CD14-positive monocyte (primary cell): ENCODE measurements around the gene FOXO6. TPM values are rescaled to one million over a fixed set of nuclear protein-coding genes. Genes with fewer than 3 reads are reported as not detected.

ENCODE experiments used
- DNase-seq, 3 donors: peaks; one replicate each; pipeline ENCODE4 v3.0.0-alpha.2; 2011 to 2022
- H2AFZ ChIP-seq: 2 replicates; pipeline ENCODE4 v1.6.0; 2012; ENCODE audit warnings: mild to moderate bottlenecking, low read depth, low read length, inconsistent platforms; ENCODE audit not compliant: insufficient read depth, poor library complexity, severe bottlenecking
- H3K27ac ChIP-seq, 2 donors: 1 replicate in 1 of 2; 2 replicates in 1 of 2; pipeline ENCODE4 v1.5.1; 2012 to 2013; ENCODE audit warnings: low read length in 2 of 2, control low read depth in 1 of 2, inconsistent platforms in 1 of 2, low read depth in 1 of 2, mild to moderate bottlenecking in 1 of 2
- H3K27me3 ChIP-seq, 2 donors: one replicate each; pipeline versions ENCODE4 v1.6.0 to v1.6.1; 2011 to 2013; ENCODE audit warnings: low read length in 2 of 2; ENCODE audit not compliant: control insufficient read depth in 2 of 2, insufficient read depth in 2 of 2
- H3K36me3 ChIP-seq, 2 donors: replicated peaks in 1 of 2; 1 replicate in 1 of 2; 2 replicates in 1 of 2; pipeline versions ENCODE4 v1.5.1 to v1.6.1; 2012 to 2013; ENCODE audit warnings: low read length in 2 of 2, control low read depth in 1 of 2, inconsistent platforms in 1 of 2, mild to moderate bottlenecking in 1 of 2; ENCODE audit not compliant: insufficient read depth in 2 of 2, control insufficient read depth in 1 of 2
- H3K4me1 ChIP-seq, 2 donors: 1 replicate in 1 of 2; 2 replicates in 1 of 2; pipeline versions ENCODE4 v1.5.1 to v1.6.1; 2012 to 2013; ENCODE audit warnings: low read length in 2 of 2, control low read depth in 1 of 2, inconsistent platforms in 1 of 2, mild to moderate bottlenecking in 1 of 2, moderate library complexity in 1 of 2; ENCODE audit not compliant: insufficient read depth in 2 of 2, control insufficient read depth in 1 of 2
- H3K4me2 ChIP-seq: replicated peaks from 2 replicates; pipeline ENCODE3; 2012; ENCODE audit warnings: low read length, moderate library complexity, mild to moderate bottlenecking; ENCODE audit not compliant: poor library complexity, severe bottlenecking; ENCODE audit errors: extremely low read depth
- H3K4me3 ChIP-seq, 3 experiments: fragments of 200-600 bp in 1 of 3; sonication (generic) in 1 of 3; replicated peaks in 1 of 3; 1 replicate in 2 of 3; 2 replicates in 1 of 3; pipeline ENCODE4 v1.5.1; 2011 to 2013; ENCODE audit warnings: low read length in 3 of 3, mild to moderate bottlenecking in 3 of 3, control low read depth in 2 of 3, low read depth in 2 of 3, inconsistent platforms in 1 of 3, moderate library complexity in 1 of 3
- H3K79me2 ChIP-seq: 2 replicates; pipeline ENCODE4 v1.6.0; 2012; ENCODE audit warnings: mild to moderate bottlenecking, control low read depth, inconsistent platforms, low read length, moderate library complexity; ENCODE audit not compliant: insufficient read depth
- H3K9ac ChIP-seq: 2 replicates; pipeline ENCODE4 v1.6.0; 2017; ENCODE audit warnings: low read length, mild to moderate bottlenecking; ENCODE audit not compliant: insufficient read depth, poor library complexity, severe bottlenecking
- H3K9me3 ChIP-seq, 2 donors: replicated peaks in 1 of 2; 1 replicate in 1 of 2; 2 replicates in 1 of 2; pipeline versions ENCODE4 v1.5.1 to v1.6.1; 2012 to 2013; ENCODE audit warnings: low read length in 2 of 2, control low read depth in 1 of 2; ENCODE audit not compliant: control insufficient read depth in 1 of 2, insufficient read depth in 1 of 2
- H4K20me1 ChIP-seq: 2 replicates; pipeline ENCODE4 v1.6.0; 2012; ENCODE audit warnings: mild to moderate bottlenecking, low read length, control low read depth, moderate library complexity; ENCODE audit not compliant: insufficient read depth
- H3K27ac Mint-ChIP-seq, 7 donors: one replicate each; pipeline ENCODE4 v1.8.0; 2020; ENCODE audit warnings: mild to moderate bottlenecking in 7 of 7, mixed read lengths in 7 of 7, moderate library complexity in 6 of 7, inconsistent platforms in 2 of 7
- H3K27me3 Mint-ChIP-seq, 3 donors: one replicate each; pipeline ENCODE4 v1.8.0; 2021 to 2022; ENCODE audit warnings: low read depth in 3 of 3, mild to moderate bottlenecking in 3 of 3, mixed read lengths in 3 of 3, moderate library complexity in 3 of 3, inconsistent platforms in 1 of 3
- H3K36me3 Mint-ChIP-seq, 2 donors: one replicate each; pipeline ENCODE4 v1.8.0; 2020; ENCODE audit warnings: mixed read lengths in 2 of 2, inconsistent platforms in 1 of 2, mild to moderate bottlenecking in 1 of 2
- H3K4me1 Mint-ChIP-seq: one replicate; pipeline ENCODE4 v1.8.0; 2020; ENCODE audit warnings: mild to moderate bottlenecking, mixed read lengths
- H3K4me3 Mint-ChIP-seq, 2 donors: one replicate each; pipeline ENCODE4 v1.8.0; 2020; ENCODE audit warnings: mild to moderate bottlenecking in 2 of 2, mixed read lengths in 2 of 2, moderate library complexity in 1 of 2
- H3K9me3 Mint-ChIP-seq, 7 donors: one replicate each; pipeline ENCODE4 v1.8.0; 2020 to 2022; ENCODE audit warnings: mixed read lengths in 7 of 7, mild to moderate bottlenecking in 6 of 7, moderate library complexity in 6 of 7, inconsistent platforms in 2 of 7
- WGBS: methylation state at CpG from one replicate; pipeline ENCODE4 v1.1.5; 2013; ENCODE audit warnings: missing lambda C conversion rate; ENCODE audit not compliant: insufficient coverage; 5-methylcytosine and 5-hydroxymethylcytosine counted together
- intact Hi-C, 2 donors: fragments of 100-400 bp; cut with micrococcal nuclease; formaldehyde crosslinking; loops; one replicate each; pipeline versions ENCODE4 v1.15.0 to v1.15.1; 2023
- polyA plus RNA-seq, 3 donors: library from polyadenylated mRNA; depleted of rRNA in 1 of 3; unstranded in 2 of 3; stranded (reverse) in 1 of 3; fragments of 300-500 nt in 2 of 3; fragments of >200 nt in 1 of 3; fragmentation: Illumina TruSeq in 2 of 3; gene quantifications; 1 replicate in 2 of 3; 2 replicates in 1 of 3; pipeline ENCODE4 v1.2.3, GENCODE V29; 2012 to 2021
- TF ChIP-seq, protein P1 (sequence below): fragments of 200-600 bp; IDR thresholded peaks from one replicate; pipeline ENCODE4 v1.8.0; 2022; ENCODE audit warnings: antibody characterized with exemption, mild to moderate bottlenecking

Gene FOXO6
- polyA plus RNA-seq, 3 donors = 0.05 TPM; not detected in 2

- Histone ChIP-seq H3K9ac (no peak overlapping the region), H4K20me1 (no peaks in the 10 kb centered on the region), H3K27me3 (peaks cover 36 to 55% of the 10 kb centered on the region in 2 donors), H2AFZ (no peak overlapping the region), H3K36me3 (no peaks in the 10 kb centered on the region), H3K4me1 (peaks cover 7 to 23% of the 10 kb centered on the region in 2 donors), H3K4me3 (no peak overlapping the region), H3K4me2 (no peak overlapping the region), H3K79me2 (no peaks in the 10 kb centered on the region), H3K27ac (no peak overlapping the region), H3K9me3 (peaks cover 0 to 10% of the 10 kb centered on the region in 2 donors)
- intact Hi-C loops = no loop called here
- TF ChIP-seq, protein P1, sequence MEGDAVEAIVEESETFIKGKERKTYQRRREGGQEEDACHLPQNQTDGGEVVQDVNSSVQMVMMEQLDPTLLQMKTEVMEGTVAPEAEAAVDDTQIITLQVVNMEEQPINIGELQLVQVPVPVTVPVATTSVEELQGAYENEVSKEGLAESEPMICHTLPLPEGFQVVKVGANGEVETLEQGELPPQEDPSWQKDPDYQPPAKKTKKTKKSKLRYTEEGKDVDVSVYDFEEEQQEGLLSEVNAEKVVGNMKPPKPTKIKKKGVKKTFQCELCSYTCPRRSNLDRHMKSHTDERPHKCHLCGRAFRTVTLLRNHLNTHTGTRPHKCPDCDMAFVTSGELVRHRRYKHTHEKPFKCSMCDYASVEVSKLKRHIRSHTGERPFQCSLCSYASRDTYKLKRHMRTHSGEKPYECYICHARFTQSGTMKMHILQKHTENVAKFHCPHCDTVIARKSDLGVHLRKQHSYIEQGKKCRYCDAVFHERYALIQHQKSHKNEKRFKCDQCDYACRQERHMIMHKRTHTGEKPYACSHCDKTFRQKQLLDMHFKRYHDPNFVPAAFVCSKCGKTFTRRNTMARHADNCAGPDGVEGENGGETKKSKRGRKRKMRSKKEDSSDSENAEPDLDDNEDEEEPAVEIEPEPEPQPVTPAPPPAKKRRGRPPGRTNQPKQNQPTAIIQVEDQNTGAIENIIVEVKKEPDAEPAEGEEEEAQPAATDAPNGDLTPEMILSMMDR = no peak
- 92% methylated on average over 6 of the region's 7 CpGs for WGBS
- H3K27ac Mint-ChIP-seq = no peak overlapping the region
- H3K36me3 Mint-ChIP-seq = peaks cover 4 to 9% of the 10 kb centered on the region in 2 donors
- H3K4me3 Mint-ChIP-seq = peak overlapping the region in 1 of 2 donors; percentile 56
- DNase-seq = no peak
- peaks cover 14% of the 10 kb centered on the region for H3K4me1 Mint-ChIP-seq
- peaks cover 0 to 11% (median 10%) of the 10 kb centered on the region in 7 donors for H3K9me3 Mint-ChIP-seq
- H3K27me3 Mint-ChIP-seq = peaks cover 46 to 58% (median 47%) of the 10 kb centered on the region in 3 donors
Observed at GRCh38 chr1:41386196-41386663, 25.0 kb downstream of the FOXO6 start.

DNA sequence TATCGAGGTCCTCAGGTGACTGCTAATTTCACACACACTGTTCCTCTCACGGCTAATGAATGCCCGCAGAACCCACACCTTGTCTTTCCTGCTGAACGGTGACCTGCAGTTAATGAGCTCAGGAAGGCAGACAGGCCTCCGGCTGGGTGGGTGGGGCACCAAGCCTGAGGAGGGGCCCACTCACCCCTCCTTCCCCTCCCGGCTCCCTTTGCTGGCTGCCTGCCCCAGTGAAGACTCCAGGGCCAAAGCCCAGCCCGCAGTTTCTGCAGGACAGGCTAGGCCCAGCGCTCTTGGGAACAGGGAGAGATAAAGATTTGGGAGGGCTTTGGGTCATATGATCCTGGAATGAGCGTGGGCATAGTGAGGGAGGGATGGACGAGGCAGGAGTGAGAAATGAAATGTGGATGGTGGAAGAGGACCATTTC lies 26.4 kb downstream of the FOXO6 start:
- Mint-ChIP-seq H3K4me3 (no peak overlapping the region), H3K27ac (no peak overlapping the region), H3K4me1 (peaks cover 10% of the 10 kb centered on the region), H3K9me3 (peaks cover 0 to 11% (median 8%) of the 10 kb centered on the region in 7 donors), H3K36me3 (peaks cover 4 to 8% of the 10 kb centered on the region in 2 donors), H3K27me3 (peaks cover 42 to 49% (median 43%) of the 10 kb centered on the region in 3 donors)
- Histone ChIP-seq H3K27ac (no peak overlapping the region), H3K79me2 (no peaks in the 10 kb centered on the region), H3K27me3 (peaks cover 31 to 48% of the 10 kb centered on the region in 2 donors), H3K4me1 (peaks cover 3 to 12% of the 10 kb centered on the region in 2 donors), H3K4me2 (no peak overlapping the region), H3K36me3 (no peaks in the 10 kb centered on the region), H3K4me3 (no peak overlapping the region), H4K20me1 (no peaks in the 10 kb centered on the region), H3K9ac (no peak overlapping the region), H2AFZ (no peak overlapping the region), H3K9me3 (peaks cover 0 to 10% of the 10 kb centered on the region in 2 donors)
- TF ChIP-seq, protein P1 = no peak
- intact Hi-C loops = no loop called here
- no peak for DNase-seq
- 43% methylated on average over 7 of the region's 10 CpGs for WGBS
